Chondrocyte (in vitro differentiated cells): Measurements from ENCODE around the gene SPTBN4. TPM values are rescaled to one million over a fixed set of nuclear protein-coding genes. Genes with fewer than 3 reads are reported as not detected.

Source experiments
- DNase-seq: peaks from one replicate; pipeline ENCODE4 v3.0.0; 2021; ENCODE audit warnings: mixed read lengths, low spot score
- H3K27ac Mint-ChIP-seq: one replicate; pipeline ENCODE4 v1.8.0; 2021; ENCODE audit warnings: mild to moderate bottlenecking, moderate library complexity, mixed read lengths; ENCODE audit not compliant: unreplicated experiment
- H3K27me3 Mint-ChIP-seq: 2 replicates; pipeline ENCODE4 v1.8.0; 2021; ENCODE audit warnings: low read depth, mixed read lengths
- H3K36me3 Mint-ChIP-seq: 2 replicates; pipeline ENCODE4 v1.8.0; 2021; ENCODE audit warnings: low read depth, mixed read lengths
- H3K4me1 Mint-ChIP-seq: 2 replicates; pipeline ENCODE4 v1.8.0; 2021; ENCODE audit warnings: low read depth, mild to moderate bottlenecking, mixed read lengths
- H3K4me3 Mint-ChIP-seq: one replicate; pipeline ENCODE4 v1.8.0; 2021; ENCODE audit warnings: mild to moderate bottlenecking, moderate library complexity, mixed read lengths; ENCODE audit not compliant: unreplicated experiment
- H3K9me3 Mint-ChIP-seq: 2 replicates; pipeline ENCODE4 v1.8.0; 2021; ENCODE audit warnings: low read depth, mixed read lengths
- total RNA-seq: library from RNA; stranded (reverse); gene quantifications from 3 replicates; pipeline ENCODE4 v1.2.1, GENCODE V29; 2021
- TF ChIP-seq, protein P1 (sequence below): fragments of 200-600 bp; sonication (generic); IDR thresholded peaks from 2 replicates; pipeline ENCODE4 v1.5.0; 2021; ENCODE audit warnings: antibody characterized with exemption, mild to moderate bottlenecking, moderate library complexity

Gene SPTBN4
- total RNA-seq, 1 donor from 2014 or later = 2.5 TPM

GRCh38 chr19:40464059-40465024 lies 2.5 kb upstream of the SPTBN4 start:
- TF ChIP-seq, protein P1, sequence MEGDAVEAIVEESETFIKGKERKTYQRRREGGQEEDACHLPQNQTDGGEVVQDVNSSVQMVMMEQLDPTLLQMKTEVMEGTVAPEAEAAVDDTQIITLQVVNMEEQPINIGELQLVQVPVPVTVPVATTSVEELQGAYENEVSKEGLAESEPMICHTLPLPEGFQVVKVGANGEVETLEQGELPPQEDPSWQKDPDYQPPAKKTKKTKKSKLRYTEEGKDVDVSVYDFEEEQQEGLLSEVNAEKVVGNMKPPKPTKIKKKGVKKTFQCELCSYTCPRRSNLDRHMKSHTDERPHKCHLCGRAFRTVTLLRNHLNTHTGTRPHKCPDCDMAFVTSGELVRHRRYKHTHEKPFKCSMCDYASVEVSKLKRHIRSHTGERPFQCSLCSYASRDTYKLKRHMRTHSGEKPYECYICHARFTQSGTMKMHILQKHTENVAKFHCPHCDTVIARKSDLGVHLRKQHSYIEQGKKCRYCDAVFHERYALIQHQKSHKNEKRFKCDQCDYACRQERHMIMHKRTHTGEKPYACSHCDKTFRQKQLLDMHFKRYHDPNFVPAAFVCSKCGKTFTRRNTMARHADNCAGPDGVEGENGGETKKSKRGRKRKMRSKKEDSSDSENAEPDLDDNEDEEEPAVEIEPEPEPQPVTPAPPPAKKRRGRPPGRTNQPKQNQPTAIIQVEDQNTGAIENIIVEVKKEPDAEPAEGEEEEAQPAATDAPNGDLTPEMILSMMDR = peak; percentile 87
- peaks cover 29% of the 10 kb centered on the region for H3K4me1 Mint-ChIP-seq
- H3K9me3 Mint-ChIP-seq = no peaks in the 10 kb centered on the region
- peaks cover 6% of the 10 kb centered on the region for H3K27me3 Mint-ChIP-seq
- H3K4me3 Mint-ChIP-seq = peak overlapping the region; percentile 94
- H3K36me3 Mint-ChIP-seq = peaks cover 4% of the 10 kb centered on the region
- DNase-seq = no peak
- peak overlapping the region; percentile 97 for H3K27ac Mint-ChIP-seq

DNA sequence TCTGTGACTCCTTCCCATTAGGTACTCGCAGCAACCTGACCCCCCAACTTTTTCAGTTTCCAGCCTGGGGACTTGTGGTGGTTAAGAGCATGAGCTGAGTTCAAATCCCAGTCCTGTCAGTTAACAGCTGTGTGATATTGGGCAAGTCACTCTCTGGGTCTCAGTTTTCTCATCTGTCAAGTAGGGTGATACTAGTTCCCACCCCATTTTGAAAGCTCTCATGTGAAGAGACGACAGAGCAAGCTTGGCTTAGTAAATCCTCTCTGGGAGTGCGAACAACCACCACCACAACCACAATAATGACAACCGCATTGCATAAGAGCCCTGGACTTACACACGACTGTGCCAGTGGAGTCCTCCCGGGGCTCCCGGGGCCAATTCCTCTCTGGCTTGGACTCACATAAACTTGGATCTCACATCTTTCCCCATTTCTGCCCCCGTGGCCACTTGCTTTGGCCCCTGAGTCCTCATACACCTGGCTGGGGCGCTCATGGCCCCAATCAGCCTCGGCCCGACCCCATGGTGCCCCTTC lies 1.7 kb upstream of the SPTBN4 start:
- peak overlapping the region; percentile 97 for H3K27ac Mint-ChIP-seq
- no peaks in the 10 kb centered on the region for H3K9me3 Mint-ChIP-seq
- peaks cover 29% of the 10 kb centered on the region for H3K4me1 Mint-ChIP-seq
- H3K4me3 Mint-ChIP-seq = peak overlapping the region; percentile 94
- no peak for DNase-seq
- peaks cover 6% of the 10 kb centered on the region for H3K27me3 Mint-ChIP-seq
- TF ChIP-seq, protein P1 = no peak
- H3K36me3 Mint-ChIP-seq = peaks cover 4% of the 10 kb centered on the region

GRCh38 chr19:40465557-40466218 lies 1.1 kb upstream of the SPTBN4 start, which contains the start of gene BLVRB:
BLVRB (minus strand) TSS chr19:40465745; CDS start chr19:40465688, 57 bp downstream.
- peaks cover 29% of the 10 kb centered on the region for H3K4me1 Mint-ChIP-seq
- H3K27ac Mint-ChIP-seq = peak within 1 kb of the TSS; percentile 97
- TF ChIP-seq, protein P1 = no peak
- peak; percentile 100 for DNase-seq
- H3K36me3 Mint-ChIP-seq = peaks cover 4% of the 10 kb centered on the region
- H3K9me3 Mint-ChIP-seq = no peaks in the 10 kb centered on the region
- H3K27me3 Mint-ChIP-seq = peaks cover 6% of the 10 kb centered on the region
- H3K4me3 Mint-ChIP-seq = peak within 1 kb of the TSS; percentile 94

DNA sequence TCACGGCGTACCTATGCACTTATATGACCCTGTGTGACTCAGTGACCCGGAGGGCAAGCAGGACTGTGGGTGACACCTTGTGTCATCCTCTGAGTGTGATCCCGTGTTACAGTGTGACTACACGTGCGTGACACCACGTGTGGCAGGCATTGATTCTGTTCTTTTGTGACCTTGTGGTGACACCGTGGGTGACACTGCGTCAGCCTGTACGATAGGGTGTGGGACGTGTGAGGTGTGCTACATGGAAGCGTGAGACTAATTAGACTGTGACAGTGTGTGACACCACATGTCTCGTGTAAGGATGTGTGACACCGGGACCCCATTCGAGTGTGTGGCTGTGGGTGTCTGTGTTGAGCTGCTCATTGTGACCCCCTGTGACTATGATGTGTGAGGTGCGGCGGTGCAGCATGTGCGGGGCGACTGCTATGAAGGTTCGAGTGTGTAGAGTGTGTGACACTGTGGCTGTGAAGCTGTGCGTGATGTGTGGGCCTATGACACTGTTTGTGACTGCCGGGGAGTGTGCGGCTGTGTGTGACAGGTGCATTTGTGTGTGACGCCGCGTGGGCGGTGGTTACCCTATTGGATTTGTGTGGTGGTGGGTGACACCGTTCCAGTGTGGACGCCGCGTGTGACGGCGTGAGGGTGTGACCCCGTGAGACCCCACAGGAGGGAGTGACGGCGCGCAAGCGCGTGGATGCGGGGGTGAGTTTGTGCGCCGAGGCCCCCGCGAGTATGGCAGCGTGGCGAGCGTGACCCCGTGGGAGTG lies 399 bp upstream of the SPTBN4 start:
- TF ChIP-seq, protein P1 = no peak
- Mint-ChIP-seq H3K27me3 (peaks cover 6% of the 10 kb centered on the region), H3K36me3 (peaks cover 2% of the 10 kb centered on the region), H3K4me1 (peaks cover 29% of the 10 kb centered on the region), H3K4me3 (peak overlapping the region; percentile 94), H3K27ac (peak overlapping the region; percentile 59), H3K9me3 (no peaks in the 10 kb centered on the region)
- no peak for DNase-seq
